Measurements from ENCODE around the gene UMAD1.

Gene UMAD1

DNA sequence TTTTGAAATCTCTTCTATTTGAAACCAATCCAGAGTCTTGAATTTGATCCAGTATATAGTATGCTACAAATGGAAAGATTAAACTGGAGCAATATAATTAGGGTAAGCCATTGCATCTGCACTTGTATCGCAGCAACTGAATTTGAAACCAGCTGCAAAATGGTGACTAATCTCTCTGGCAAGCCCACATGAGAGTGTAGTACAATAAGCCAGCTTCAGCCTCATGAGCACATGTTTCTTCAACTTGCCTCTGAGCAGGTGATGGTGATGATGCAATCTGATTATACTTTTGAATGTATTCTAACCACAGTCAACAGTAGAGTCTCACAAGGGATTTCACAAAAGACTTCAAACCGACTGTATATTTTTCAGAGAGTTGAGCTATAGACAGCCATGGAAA lies 78.7 kb downstream of the UMAD1 start:
- H3K4me1 Mint-ChIP-seq = peaks cover 27% of the 10 kb centered on the region
- H3K9me3 Mint-ChIP-seq = no peaks in the 10 kb centered on the region
- peak overlapping the region; percentile 87 for H3K27ac Mint-ChIP-seq
- H3K36me3 Mint-ChIP-seq = peaks cover 11% of the 10 kb centered on the region
- H3K4me3 Mint-ChIP-seq = peak overlapping the region; percentile 55
- no peaks in the 10 kb centered on the region for H3K27me3 Mint-ChIP-seq

- H3K4me1 Mint-ChIP-seq = peaks cover 27% of the 10 kb centered on the region
- H3K36me3 Mint-ChIP-seq = peaks cover 11% of the 10 kb centered on the region
- no peak overlapping the region for H3K4me3 Mint-ChIP-seq
- H3K9me3 Mint-ChIP-seq = no peaks in the 10 kb centered on the region
- H3K27ac Mint-ChIP-seq = peak overlapping the region; percentile 90
- no peaks in the 10 kb centered on the region for H3K27me3 Mint-ChIP-seq
These were observed 79.6 kb downstream of the UMAD1 start for GRCh38 chr7:7720193-7720592.

- no peak overlapping the region for H3K4me3 Mint-ChIP-seq
- no peaks in the 10 kb centered on the region for H3K9me3 Mint-ChIP-seq
These were observed 80.4 kb downstream of the UMAD1 start for GRCh38 chr7:7720750-7721621.

DNA sequence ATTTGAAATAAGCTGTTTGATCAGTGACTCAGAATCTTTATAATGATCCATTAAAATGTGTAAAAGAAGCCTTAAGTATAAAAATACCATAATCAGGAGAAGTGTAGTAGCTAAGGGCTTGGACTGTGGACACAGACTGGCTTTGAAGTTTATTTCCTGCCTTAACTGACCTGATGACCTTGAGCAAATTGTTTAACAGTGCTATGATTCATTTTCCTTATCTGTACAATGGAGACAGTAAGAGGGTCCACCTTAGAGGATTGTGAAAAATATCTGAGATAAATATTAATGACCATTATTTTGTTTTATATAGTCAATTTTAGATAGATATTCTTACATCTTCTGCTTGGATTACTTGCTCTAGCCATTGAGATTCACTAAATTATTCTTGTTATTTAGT lies 91.2 kb downstream of the UMAD1 start:
- Mint-ChIP-seq H3K36me3 (peaks cover 4% of the 10 kb centered on the region), H3K27me3 (no peaks in the 10 kb centered on the region), H3K4me1 (no peaks in the 10 kb centered on the region), H3K4me3 (no peak overlapping the region), H3K27ac (no peak overlapping the region), H3K9me3 (no peaks in the 10 kb centered on the region)

More at GRCh38 chr7:7720750-7721621, 80.4 kb downstream of the UMAD1 start:
- Mint-ChIP-seq H3K36me3 (peaks cover 10% of the 10 kb centered on the region), H3K4me1 (peaks cover 27% of the 10 kb centered on the region), H3K27me3 (no peaks in the 10 kb centered on the region), H3K27ac (peak overlapping the region; percentile 61)

DNA sequence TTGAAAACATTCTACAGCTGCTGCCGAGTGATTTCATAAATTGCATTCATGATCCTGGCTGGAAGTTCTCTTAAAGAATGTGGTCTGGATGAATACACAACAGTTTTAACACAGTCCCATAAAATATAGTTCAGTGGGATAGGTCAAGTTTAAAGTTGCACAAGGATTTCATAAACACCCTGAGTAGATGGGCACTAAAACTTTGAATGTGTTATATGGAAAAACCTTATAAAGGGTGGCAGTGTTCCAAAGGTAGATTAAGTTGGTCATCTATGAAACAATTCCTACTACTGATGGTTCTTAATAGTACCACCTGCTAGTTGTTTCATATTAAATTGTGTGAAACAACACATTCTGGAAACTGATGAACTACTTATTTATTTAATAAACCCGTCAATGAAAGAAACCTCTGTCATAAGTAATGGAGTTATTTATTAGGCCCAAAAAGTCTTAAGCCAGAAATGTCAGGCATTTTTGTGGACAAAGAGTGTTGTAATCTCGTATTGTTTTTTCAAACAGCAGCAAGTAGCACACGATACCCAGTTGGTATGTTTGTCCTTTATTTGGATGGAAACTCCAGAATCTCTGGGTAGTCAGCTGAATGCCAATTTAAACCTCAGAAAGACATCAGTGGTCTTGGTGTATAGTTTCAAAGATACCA lies 92.2 kb downstream of the UMAD1 start:
- H3K9me3 Mint-ChIP-seq = no peaks in the 10 kb centered on the region
- peaks cover 4% of the 10 kb centered on the region for H3K4me1 Mint-ChIP-seq
- no peak overlapping the region for H3K4me3 Mint-ChIP-seq
- no peak overlapping the region for H3K27ac Mint-ChIP-seq
- H3K36me3 Mint-ChIP-seq = peaks cover 4% of the 10 kb centered on the region
- no peaks in the 10 kb centered on the region for H3K27me3 Mint-ChIP-seq

- peaks cover 23% of the 10 kb centered on the region for H3K4me1 Mint-ChIP-seq
- no peaks in the 10 kb centered on the region for H3K9me3 Mint-ChIP-seq
- no peak overlapping the region for H3K4me3 Mint-ChIP-seq
- H3K36me3 Mint-ChIP-seq = peaks cover 7% of the 10 kb centered on the region
- H3K27ac Mint-ChIP-seq = no peak overlapping the region
- H3K27me3 Mint-ChIP-seq = no peaks in the 10 kb centered on the region
These were observed 96.1 kb downstream of the UMAD1 start for GRCh38 chr7:7736671-7737070.

DNA sequence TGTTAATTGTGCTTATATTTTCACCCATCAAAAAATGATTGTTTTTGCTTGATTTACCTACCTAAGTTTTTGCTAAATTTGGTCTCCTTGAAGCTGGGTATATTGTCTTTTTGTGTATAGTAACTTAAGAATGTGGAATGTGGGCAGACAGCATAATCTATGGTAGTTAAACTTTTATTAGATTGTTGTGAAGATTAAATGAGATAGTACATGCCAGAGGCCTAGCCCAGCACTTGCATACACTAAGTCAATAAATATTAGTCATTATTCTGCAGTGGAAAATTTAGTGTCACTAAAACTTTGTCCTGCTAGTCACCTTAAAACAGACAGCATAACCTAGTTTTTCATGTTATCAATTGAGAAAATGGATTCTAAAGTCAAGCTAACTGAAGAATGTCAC lies 97.1 kb downstream of the UMAD1 start:
- peaks cover 26% of the 10 kb centered on the region for H3K4me1 Mint-ChIP-seq

DNA sequence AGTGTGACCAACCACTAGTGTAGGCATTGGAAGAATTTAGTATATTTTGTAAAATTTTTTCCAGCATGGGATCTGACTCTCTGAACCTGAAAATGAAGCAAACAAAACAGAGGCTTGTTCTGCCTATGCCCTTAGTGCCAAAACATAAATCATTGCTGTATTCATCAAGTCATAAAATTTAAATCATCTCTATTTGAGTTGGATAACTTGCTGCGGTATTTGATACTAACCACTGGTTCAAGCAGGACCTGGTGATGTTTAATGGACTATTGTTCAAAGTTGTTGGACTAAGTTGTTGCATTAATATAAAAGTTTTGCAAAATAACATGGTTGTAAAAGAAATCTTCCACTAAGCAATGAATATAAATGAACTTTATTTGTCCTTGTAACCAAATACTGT lies 97.6 kb downstream of the UMAD1 start:
- H3K36me3 Mint-ChIP-seq = peaks cover 10% of the 10 kb centered on the region
- H3K4me3 Mint-ChIP-seq = no peak overlapping the region
- H3K27ac Mint-ChIP-seq = no peak overlapping the region
- peaks cover 26% of the 10 kb centered on the region for H3K4me1 Mint-ChIP-seq
- H3K9me3 Mint-ChIP-seq = no peaks in the 10 kb centered on the region
- H3K27me3 Mint-ChIP-seq = no peaks in the 10 kb centered on the region

More for the DNA sequence above, 97.1 kb downstream of the UMAD1 start:
- Mint-ChIP-seq H3K9me3 (no peaks in the 10 kb centered on the region), H3K27ac (no peak overlapping the region), H3K36me3 (peaks cover 10% of the 10 kb centered on the region), H3K4me3 (no peak overlapping the region), H3K27me3 (no peaks in the 10 kb centered on the region)

DNA sequence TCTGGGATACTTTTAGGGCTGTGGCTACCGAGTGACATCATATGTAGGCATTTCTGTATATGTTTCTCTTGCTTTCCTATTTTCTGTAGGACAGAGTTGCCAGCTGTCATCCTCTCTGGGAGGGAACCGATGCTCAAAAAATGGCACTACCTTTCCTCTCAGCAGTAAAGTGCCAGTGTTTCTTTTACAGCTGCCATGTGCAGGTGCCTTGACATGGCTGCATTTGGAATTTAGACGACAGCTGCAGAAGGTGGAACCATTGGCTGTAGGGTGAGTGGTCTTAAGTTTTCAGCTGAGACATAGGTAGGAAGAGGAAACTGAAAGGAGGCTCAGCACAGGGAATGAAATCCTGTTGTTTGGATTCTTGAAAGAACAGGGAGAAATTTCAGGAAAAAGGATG lies 98.1 kb downstream of the UMAD1 start:
- no peaks in the 10 kb centered on the region for H3K9me3 Mint-ChIP-seq
- no peak overlapping the region for H3K27ac Mint-ChIP-seq
- H3K4me3 Mint-ChIP-seq = no peak overlapping the region

DNA sequence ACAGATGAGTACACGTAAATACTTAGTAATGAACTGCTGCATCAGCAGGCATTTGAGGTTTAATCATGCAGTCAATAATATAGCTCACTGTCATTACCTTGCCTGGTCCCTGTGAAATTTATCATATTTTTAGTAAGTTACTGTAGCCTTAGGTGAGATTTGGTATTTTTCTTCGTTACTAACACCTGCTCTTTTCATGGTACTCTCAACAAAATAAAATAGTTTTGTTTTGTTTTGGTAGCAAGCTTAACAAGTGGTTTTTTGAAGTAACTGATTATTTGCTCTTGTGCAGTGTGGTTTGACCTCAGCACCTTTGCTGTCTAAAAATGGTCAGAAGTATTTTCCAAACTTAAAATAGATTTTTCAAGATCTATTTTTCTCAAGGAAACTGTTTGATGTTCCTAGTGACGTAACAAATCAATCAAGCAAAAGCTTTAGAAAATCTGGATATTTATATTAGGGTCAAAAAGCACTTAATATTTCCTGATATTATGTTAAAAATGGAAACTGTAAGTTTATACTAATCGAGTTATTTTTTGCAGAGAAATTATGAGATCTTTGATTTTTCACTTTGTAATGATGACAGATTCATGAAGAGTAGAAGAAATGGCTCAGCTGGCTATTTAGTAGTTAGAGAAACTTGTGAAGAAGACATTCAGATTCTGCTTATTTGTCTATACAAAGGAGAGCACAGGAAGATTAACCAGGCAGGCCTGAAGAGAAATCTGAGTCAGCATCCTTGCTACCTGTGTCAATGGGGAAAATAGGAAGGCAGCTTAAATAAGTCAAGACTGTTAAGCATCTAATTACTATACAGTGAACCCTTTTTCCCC lies 98.9 kb downstream of the UMAD1 start:
- peaks cover 26% of the 10 kb centered on the region for H3K4me1 Mint-ChIP-seq
- H3K27me3 Mint-ChIP-seq = no peaks in the 10 kb centered on the region
- peak overlapping the region; percentile 79 for H3K27ac Mint-ChIP-seq
- no peaks in the 10 kb centered on the region for H3K9me3 Mint-ChIP-seq
- peaks cover 10% of the 10 kb centered on the region for H3K36me3 Mint-ChIP-seq
- H3K4me3 Mint-ChIP-seq = no peak overlapping the region

More for the DNA sequence above, 98.1 kb downstream of the UMAD1 start:
- Mint-ChIP-seq H3K4me1 (peaks cover 26% of the 10 kb centered on the region), H3K27me3 (no peaks in the 10 kb centered on the region), H3K36me3 (peaks cover 10% of the 10 kb centered on the region)

DNA sequence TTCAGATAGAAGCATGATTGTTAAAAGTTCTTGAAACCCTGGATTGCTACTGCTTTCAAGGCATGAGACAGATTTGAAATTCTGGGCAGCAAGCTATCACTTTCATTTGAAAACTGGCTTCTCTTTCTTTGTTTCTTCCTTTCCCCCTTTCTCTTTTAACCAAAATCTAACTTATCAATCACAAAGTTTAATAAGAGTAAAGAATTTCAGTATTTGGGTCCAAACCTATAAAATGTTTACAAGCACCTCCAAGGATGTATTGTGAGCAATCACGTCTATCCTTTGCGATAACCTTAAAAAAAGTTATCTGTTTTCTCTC lies 99.4 kb downstream of the UMAD1 start:
- Mint-ChIP-seq H3K4me1 (peaks cover 26% of the 10 kb centered on the region), H3K27me3 (no peaks in the 10 kb centered on the region), H3K4me3 (no peak overlapping the region), H3K36me3 (peaks cover 10% of the 10 kb centered on the region), H3K9me3 (no peaks in the 10 kb centered on the region), H3K27ac (no peak overlapping the region)

DNA sequence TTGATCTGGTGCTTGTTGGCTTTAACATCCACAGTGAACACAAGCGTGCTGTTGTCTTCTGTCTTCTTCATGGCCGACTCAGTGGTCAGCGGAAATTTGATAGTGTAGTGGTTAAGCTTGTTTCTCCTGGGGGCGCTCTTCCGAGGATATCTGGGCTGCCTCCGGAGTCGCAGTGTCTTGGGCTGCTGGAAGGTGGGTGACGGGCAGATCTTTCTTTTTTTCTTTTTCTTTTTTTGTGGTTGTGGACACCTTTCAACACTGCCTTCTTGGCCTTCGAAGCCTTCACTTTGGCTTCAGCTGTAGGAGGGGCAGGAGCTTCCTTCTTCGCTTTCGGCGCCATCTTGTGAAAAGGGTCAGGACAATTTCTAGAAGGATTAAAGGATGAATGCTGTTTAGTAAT lies 101.7 kb downstream of the UMAD1 start:
- H3K36me3 Mint-ChIP-seq = peaks cover 9% of the 10 kb centered on the region
- no peak overlapping the region for H3K27ac Mint-ChIP-seq
- peaks cover 30% of the 10 kb centered on the region for H3K4me1 Mint-ChIP-seq
- H3K27me3 Mint-ChIP-seq = no peaks in the 10 kb centered on the region
- no peak overlapping the region for H3K4me3 Mint-ChIP-seq
- no peaks in the 10 kb centered on the region for H3K9me3 Mint-ChIP-seq

- Mint-ChIP-seq H3K27ac (no peak overlapping the region), H3K36me3 (peaks cover 8% of the 10 kb centered on the region), H3K9me3 (no peaks in the 10 kb centered on the region), H3K4me1 (peaks cover 11% of the 10 kb centered on the region), H3K4me3 (no peak overlapping the region), H3K27me3 (no peaks in the 10 kb centered on the region)
These were observed 104.7 kb downstream of the UMAD1 start for GRCh38 chr7:7745258-7745657.

GRCh38 chr7:7745966-7746365 lies 105.4 kb downstream of the UMAD1 start:
- Mint-ChIP-seq H3K4me1 (peaks cover 15% of the 10 kb centered on the region), H3K27me3 (no peaks in the 10 kb centered on the region), H3K4me3 (no peak overlapping the region), H3K36me3 (peaks cover 7% of the 10 kb centered on the region), H3K27ac (no peak overlapping the region), H3K9me3 (no peaks in the 10 kb centered on the region)

GRCh38 chr7:7746458-7746857 lies 105.9 kb downstream of the UMAD1 start:
- peaks cover 7% of the 10 kb centered on the region for H3K36me3 Mint-ChIP-seq
- H3K4me1 Mint-ChIP-seq = peaks cover 17% of the 10 kb centered on the region
- no peaks in the 10 kb centered on the region for H3K27me3 Mint-ChIP-seq
- H3K9me3 Mint-ChIP-seq = no peaks in the 10 kb centered on the region
- no peak overlapping the region for H3K27ac Mint-ChIP-seq
- H3K4me3 Mint-ChIP-seq = no peak overlapping the region
